Stimulated activated CD4-positive, alpha-beta T cell treated with anti-CD3 and anti-CD28 coated beads, Interleukin-4, amount 100 ng/mL, for 48 hours (primary cell): ENCODE measurements around the gene ESYT3.
"Not testable (repeated sequence)": the region's sequence is repeated elsewhere in the genome, so short reads cannot be mapped to it uniquely, and the experiment has no call there.

Experiments used
- DNase-seq, 2 donors: peaks; one replicate each; pipeline ENCODE4 v3.0.0-alpha.2; 2020; ENCODE audit warnings: low read depth in 2 of 2

The ESYT3 gene

GRCh38 chr3:138493804-138494606 lies 59.6 kb downstream of the ESYT3 start:
- DNase-seq: no peak

- no peak for DNase-seq
Observed at GRCh38 chr3:138494607-138494929, 60.2 kb downstream of the ESYT3 start.

GRCh38 chr3:138495638-138496037 lies 61.2 kb downstream of the ESYT3 start:
- not testable (repeated sequence) for DNase-seq

GRCh38 chr3:138496436-138496835 lies 62.0 kb downstream of the ESYT3 start:
- DNase-seq: no peak

GRCh38 chr3:138497021-138497420 lies 62.6 kb downstream of the ESYT3 start:
- DNase-seq: no peak

- no peak for DNase-seq
Observed at GRCh38 chr3:138497851-138498250, 63.4 kb downstream of the ESYT3 start.

- no peak for DNase-seq
Observed at GRCh38 chr3:138498991-138499390, 64.6 kb downstream of the ESYT3 start.

- no peak for DNase-seq
Observed at GRCh38 chr3:138507524-138507923, 73.1 kb downstream of the ESYT3 start.

- no peak for DNase-seq
Observed at GRCh38 chr3:138509586-138509985, 75.2 kb downstream of the ESYT3 start.

- no peak for DNase-seq
Observed at GRCh38 chr3:138511945-138512344, 77.5 kb downstream of the ESYT3 start.

- DNase-seq: no peak
Observed at GRCh38 chr3:138513090-138513843, 78.9 kb downstream of the ESYT3 start.

- DNase-seq: not testable (repeated sequence)
Observed at GRCh38 chr3:138521445-138521844, 87.0 kb downstream of the ESYT3 start.
